Measurements from ENCODE around the gene OR10P1.
"Not testable (repeated sequence)": the region's sequence is repeated elsewhere in the genome, so short reads cannot be mapped to it uniquely, and the experiment has no call there.

The OR10P1 gene

GRCh38 chr12:55636116-55636655 is 506 bp upstream of the OR10P1 start:
- H3K4me3 ChIP-seq (ENCODE audit: low read depth, low read length) = no peak overlapping the region
- TF ChIP-seq CTCF (IDR thresholded peaks at IDR 0.05; ENCODE audit: low read depth, low read length) = no peak
- DNase-seq (ENCODE audit: low read depth, low spot score) = no peak
- in situ Hi-C loops (cut with HindIII; ENCODE audit: low sequenced_read_pairs) = no loop called here

- DNase-seq (ENCODE audit: low read depth, low spot score) = no peak
- no peak for TF ChIP-seq CTCF (IDR thresholded peaks at IDR 0.05; ENCODE audit: low read depth, low read length)
- no peak overlapping the region for H3K4me3 ChIP-seq (ENCODE audit: low read depth, low read length)
- in situ Hi-C loops (cut with HindIII; ENCODE audit: low sequenced_read_pairs) = no loop called here
These were observed 775 bp downstream of the OR10P1 start for GRCh38 chr12:55637467-55637866.

- TF ChIP-seq CTCF (IDR thresholded peaks at IDR 0.05; ENCODE audit: low read depth, low read length) = no peak
- DNase-seq (ENCODE audit: low read depth, low spot score) = no peak
- H3K4me3 ChIP-seq (ENCODE audit: low read depth, low read length) = no peak overlapping the region
- in situ Hi-C loops (cut with HindIII; ENCODE audit: low sequenced_read_pairs) = no loop called here
These were observed 4.9 kb downstream of the OR10P1 start for GRCh38 chr12:55641595-55641994.

- in situ Hi-C loops (cut with HindIII; ENCODE audit: low sequenced_read_pairs) = no loop called here
These were observed 5.6 kb downstream of the OR10P1 start for GRCh38 chr12:55642267-55642666.

GRCh38 chr12:55642669-55643068 is 6.0 kb downstream of the OR10P1 start:
- TF ChIP-seq CTCF (IDR thresholded peaks at IDR 0.05; ENCODE audit: low read depth, low read length) = no peak
- DNase-seq (ENCODE audit: low read depth, low spot score) = no peak
- no peak overlapping the region for H3K4me3 ChIP-seq (ENCODE audit: low read depth, low read length)
- in situ Hi-C loops (cut with HindIII; ENCODE audit: low sequenced_read_pairs) = no loop called here

More at GRCh38 chr12:55642267-55642666, 5.6 kb downstream of the OR10P1 start:
- TF ChIP-seq CTCF (IDR thresholded peaks at IDR 0.05; ENCODE audit: low read depth, low read length) = no peak
- no peak overlapping the region for H3K4me3 ChIP-seq (ENCODE audit: low read depth, low read length)
- no peak for DNase-seq (ENCODE audit: low read depth, low spot score)

- in situ Hi-C loops (cut with HindIII; ENCODE audit: low sequenced_read_pairs) = no loop called here
- no peak overlapping the region for H3K4me3 ChIP-seq (ENCODE audit: low read depth, low read length)
- TF ChIP-seq CTCF (IDR thresholded peaks at IDR 0.05; ENCODE audit: low read depth, low read length) = no peak
- DNase-seq (ENCODE audit: low read depth, low spot score) = no peak
These were observed 7.9 kb downstream of the OR10P1 start for GRCh38 chr12:55644591-55644990.

- H3K4me3 ChIP-seq (ENCODE audit: low read depth, low read length) = no peak overlapping the region
- no peak for TF ChIP-seq CTCF (IDR thresholded peaks at IDR 0.05; ENCODE audit: low read depth, low read length)
- in situ Hi-C loops (cut with HindIII; ENCODE audit: low sequenced_read_pairs) = no loop called here
- DNase-seq (ENCODE audit: low read depth, low spot score) = no peak
These were observed 10.3 kb downstream of the OR10P1 start for GRCh38 chr12:55647027-55647426.

- H3K4me3 ChIP-seq (ENCODE audit: low read depth, low read length); in situ Hi-C loops (cut with HindIII; ENCODE audit: low sequenced_read_pairs); DNase-seq (ENCODE audit: low read depth, low spot score): not testable (repeated sequence)
These were observed 14.1 kb downstream of the OR10P1 start for GRCh38 chr12:55650620-55651298.

Measured in astrocyte of the spinal cord (primary cell).